ENCODE results near the gene DCUN1D3.
A peak's percentile ranks its signal among the peaks of the same experiment; 100 is the strongest.

The DCUN1D3 gene

DNA sequence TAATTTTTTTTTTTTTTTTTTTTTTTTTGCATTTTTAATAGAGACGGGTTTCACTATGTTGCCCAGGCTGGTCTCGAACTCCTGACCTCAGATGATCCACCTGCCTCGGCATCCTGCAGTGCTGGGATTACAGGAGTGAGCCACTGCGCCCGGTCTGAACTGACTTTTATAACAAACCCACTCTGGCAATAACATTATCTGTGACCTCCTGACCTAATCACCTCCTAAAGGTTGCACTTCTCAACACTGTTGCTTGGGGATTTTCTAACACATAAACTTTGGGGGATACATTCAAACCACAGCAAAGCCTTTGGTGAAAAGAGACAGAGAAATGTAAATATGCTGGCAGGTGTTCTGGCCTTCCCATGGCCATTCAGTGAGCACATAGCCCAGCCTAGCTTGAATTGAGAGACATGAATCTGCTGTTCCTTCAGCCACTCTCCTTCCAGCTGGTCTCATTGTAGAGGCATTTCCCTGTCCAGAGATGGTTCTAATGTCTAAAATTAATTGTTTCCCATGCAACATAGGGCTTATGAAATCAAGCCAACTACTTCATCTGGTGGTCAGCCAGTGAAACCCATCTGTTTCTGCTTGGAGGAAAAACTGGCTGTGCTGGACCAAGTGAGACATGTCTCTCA is 28.7 kb upstream of the DCUN1D3 start:
- ATAC-seq, result peak; percentile 40; the same call in 2 of the 3 replicates
- TF ChIP-seq ZNF70 (CRISPR knock-in tag; IDR thresholded peaks at IDR 0.05), result no peak
- no peak for TF ChIP-seq GLIS3 (CRISPR knock-in tag; IDR thresholded peaks at IDR 0.05)
- TF ChIP-seq, protein P1, sequence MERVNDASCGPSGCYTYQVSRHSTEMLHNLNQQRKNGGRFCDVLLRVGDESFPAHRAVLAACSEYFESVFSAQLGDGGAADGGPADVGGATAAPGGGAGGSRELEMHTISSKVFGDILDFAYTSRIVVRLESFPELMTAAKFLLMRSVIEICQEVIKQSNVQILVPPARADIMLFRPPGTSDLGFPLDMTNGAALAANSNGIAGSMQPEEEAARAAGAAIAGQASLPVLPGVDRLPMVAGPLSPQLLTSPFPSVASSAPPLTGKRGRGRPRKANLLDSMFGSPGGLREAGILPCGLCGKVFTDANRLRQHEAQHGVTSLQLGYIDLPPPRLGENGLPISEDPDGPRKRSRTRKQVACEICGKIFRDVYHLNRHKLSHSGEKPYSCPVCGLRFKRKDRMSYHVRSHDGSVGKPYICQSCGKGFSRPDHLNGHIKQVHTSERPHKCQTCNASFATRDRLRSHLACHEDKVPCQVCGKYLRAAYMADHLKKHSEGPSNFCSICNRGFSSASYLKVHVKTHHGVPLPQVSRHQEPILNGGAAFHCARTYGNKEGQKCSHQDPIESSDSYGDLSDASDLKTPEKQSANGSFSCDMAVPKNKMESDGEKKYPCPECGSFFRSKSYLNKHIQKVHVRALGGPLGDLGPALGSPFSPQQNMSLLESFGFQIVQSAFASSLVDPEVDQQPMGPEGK (CRISPR knock-in tag; IDR thresholded peaks at IDR 0.05; ENCODE audit: borderline replicate concordance), result no peak
- TF ChIP-seq, protein P2, sequence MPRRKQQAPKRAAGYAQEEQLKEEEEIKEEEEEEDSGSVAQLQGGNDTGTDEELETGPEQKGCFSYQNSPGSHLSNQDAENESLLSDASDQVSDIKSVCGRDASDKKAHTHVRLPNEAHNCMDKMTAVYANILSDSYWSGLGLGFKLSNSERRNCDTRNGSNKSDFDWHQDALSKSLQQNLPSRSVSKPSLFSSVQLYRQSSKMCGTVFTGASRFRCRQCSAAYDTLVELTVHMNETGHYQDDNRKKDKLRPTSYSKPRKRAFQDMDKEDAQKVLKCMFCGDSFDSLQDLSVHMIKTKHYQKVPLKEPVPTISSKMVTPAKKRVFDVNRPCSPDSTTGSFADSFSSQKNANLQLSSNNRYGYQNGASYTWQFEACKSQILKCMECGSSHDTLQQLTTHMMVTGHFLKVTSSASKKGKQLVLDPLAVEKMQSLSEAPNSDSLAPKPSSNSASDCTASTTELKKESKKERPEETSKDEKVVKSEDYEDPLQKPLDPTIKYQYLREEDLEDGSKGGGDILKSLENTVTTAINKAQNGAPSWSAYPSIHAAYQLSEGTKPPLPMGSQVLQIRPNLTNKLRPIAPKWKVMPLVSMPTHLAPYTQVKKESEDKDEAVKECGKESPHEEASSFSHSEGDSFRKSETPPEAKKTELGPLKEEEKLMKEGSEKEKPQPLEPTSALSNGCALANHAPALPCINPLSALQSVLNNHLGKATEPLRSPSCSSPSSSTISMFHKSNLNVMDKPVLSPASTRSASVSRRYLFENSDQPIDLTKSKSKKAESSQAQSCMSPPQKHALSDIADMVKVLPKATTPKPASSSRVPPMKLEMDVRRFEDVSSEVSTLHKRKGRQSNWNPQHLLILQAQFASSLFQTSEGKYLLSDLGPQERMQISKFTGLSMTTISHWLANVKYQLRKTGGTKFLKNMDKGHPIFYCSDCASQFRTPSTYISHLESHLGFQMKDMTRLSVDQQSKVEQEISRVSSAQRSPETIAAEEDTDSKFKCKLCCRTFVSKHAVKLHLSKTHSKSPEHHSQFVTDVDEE (CRISPR knock-in tag; IDR thresholded peaks at IDR 0.05), result no peak
- no peak for TF ChIP-seq BACH2 (CRISPR knock-in tag; IDR thresholded peaks at IDR 0.05; ENCODE audit: borderline replicate concordance)
- TF ChIP-seq CREB5 (CRISPR knock-in tag; IDR thresholded peaks at IDR 0.05; ENCODE audit: low read depth), result no peak
- no peak for TF ChIP-seq TOX (CRISPR knock-in tag; IDR thresholded peaks at IDR 0.05; ENCODE audit: borderline replicate concordance)
- no peak for TF ChIP-seq ZNF565 (CRISPR knock-in tag; conservative IDR thresholded peaks at IDR 0.05; ENCODE audit: low read depth)
- TF ChIP-seq SNAI2 (CRISPR knock-in tag; IDR thresholded peaks at IDR 0.05), result no peak
- TF ChIP-seq ZC3H10 (CRISPR knock-in tag; IDR thresholded peaks at IDR 0.05), result no peak
- no peak for TF ChIP-seq OSR1 (CRISPR knock-in tag; IDR thresholded peaks at IDR 0.05)
- no peak for TF ChIP-seq PPARA (CRISPR knock-in tag; IDR thresholded peaks at IDR 0.05; ENCODE audit: borderline replicate concordance)
- no peak for TF ChIP-seq POU6F1 (CRISPR knock-in tag; IDR thresholded peaks at IDR 0.05; ENCODE audit: borderline replicate concordance, low read depth)
- no peak for TF ChIP-seq RARB (CRISPR knock-in tag; IDR thresholded peaks at IDR 0.05)
- TF ChIP-seq CSDC2 (CRISPR knock-in tag; IDR thresholded peaks at IDR 0.05), result no peak

GRCh38 chr16:20925751-20926150 is 25.6 kb upstream of the DCUN1D3 start:
- TF ChIP-seq PPARA (CRISPR knock-in tag; IDR thresholded peaks at IDR 0.05; ENCODE audit: borderline replicate concordance) (no peak), RARB (CRISPR knock-in tag; IDR thresholded peaks at IDR 0.05) (no peak), OSR1 (CRISPR knock-in tag; IDR thresholded peaks at IDR 0.05) (no peak), BACH2 (CRISPR knock-in tag; IDR thresholded peaks at IDR 0.05; ENCODE audit: borderline replicate concordance) (no peak), GLIS3 (CRISPR knock-in tag; IDR thresholded peaks at IDR 0.05) (no peak), POU6F1 (CRISPR knock-in tag; IDR thresholded peaks at IDR 0.05; ENCODE audit: borderline replicate concordance, low read depth) (no peak), ZNF565 (CRISPR knock-in tag; conservative IDR thresholded peaks at IDR 0.05; ENCODE audit: low read depth) (no peak), ZC3H10 (CRISPR knock-in tag; IDR thresholded peaks at IDR 0.05) (no peak), ZFP30 (CRISPR knock-in tag; IDR thresholded peaks at IDR 0.05) (no peak), ARNTL (CRISPR knock-in tag; IDR thresholded peaks at IDR 0.05; ENCODE audit: borderline replicate concordance, low read depth) (no peak), ESRRG (CRISPR knock-in tag; IDR thresholded peaks at IDR 0.05) (no peak)
- TF ChIP-seq, protein P3, sequence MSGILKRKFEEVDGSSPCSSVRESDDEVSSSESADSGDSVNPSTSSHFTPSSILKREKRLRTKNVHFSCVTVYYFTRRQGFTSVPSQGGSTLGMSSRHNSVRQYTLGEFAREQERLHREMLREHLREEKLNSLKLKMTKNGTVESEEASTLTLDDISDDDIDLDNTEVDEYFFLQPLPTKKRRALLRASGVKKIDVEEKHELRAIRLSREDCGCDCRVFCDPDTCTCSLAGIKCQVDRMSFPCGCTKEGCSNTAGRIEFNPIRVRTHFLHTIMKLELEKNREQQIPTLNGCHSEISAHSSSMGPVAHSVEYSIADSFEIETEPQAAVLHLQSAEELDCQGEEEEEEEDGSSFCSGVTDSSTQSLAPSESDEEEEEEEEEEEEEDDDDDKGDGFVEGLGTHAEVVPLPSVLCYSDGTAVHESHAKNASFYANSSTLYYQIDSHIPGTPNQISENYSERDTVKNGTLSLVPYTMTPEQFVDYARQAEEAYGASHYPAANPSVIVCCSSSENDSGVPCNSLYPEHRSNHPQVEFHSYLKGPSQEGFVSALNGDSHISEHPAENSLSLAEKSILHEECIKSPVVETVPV (CRISPR knock-in tag; IDR thresholded peaks at IDR 0.05), result no peak
- TF ChIP-seq, protein P1 (CRISPR knock-in tag; IDR thresholded peaks at IDR 0.05; ENCODE audit: borderline replicate concordance), result no peak
- ATAC-seq, result no peak

Data from SK-N-SH treated with all-trans-retinoic acid at 6 μM for 48 hours (cell line).